ENCODE data around the gene MAPK12.

The MAPK12 gene

DNA sequence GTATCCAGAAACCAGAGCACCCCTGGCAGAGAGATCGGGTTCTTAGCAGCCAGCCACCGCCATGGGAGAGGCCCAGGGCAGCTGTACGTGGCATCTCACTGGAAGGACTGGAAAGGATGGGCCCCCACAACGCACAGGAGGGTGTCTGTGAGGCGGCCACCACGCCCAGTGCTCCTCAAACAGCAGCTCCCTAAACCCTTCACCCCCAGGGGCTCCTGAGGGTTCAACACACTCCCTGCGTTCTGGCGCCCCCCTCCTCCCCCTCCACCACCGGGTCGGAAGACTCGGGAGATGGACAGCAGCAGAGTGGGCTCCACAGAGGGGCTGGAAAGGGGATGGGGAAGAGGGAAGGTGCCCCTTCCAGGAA lies 1.1 kb downstream of the MAPK12 start:
- TF ChIP-seq, protein P1, sequence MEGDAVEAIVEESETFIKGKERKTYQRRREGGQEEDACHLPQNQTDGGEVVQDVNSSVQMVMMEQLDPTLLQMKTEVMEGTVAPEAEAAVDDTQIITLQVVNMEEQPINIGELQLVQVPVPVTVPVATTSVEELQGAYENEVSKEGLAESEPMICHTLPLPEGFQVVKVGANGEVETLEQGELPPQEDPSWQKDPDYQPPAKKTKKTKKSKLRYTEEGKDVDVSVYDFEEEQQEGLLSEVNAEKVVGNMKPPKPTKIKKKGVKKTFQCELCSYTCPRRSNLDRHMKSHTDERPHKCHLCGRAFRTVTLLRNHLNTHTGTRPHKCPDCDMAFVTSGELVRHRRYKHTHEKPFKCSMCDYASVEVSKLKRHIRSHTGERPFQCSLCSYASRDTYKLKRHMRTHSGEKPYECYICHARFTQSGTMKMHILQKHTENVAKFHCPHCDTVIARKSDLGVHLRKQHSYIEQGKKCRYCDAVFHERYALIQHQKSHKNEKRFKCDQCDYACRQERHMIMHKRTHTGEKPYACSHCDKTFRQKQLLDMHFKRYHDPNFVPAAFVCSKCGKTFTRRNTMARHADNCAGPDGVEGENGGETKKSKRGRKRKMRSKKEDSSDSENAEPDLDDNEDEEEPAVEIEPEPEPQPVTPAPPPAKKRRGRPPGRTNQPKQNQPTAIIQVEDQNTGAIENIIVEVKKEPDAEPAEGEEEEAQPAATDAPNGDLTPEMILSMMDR (IDR thresholded peaks at IDR 0.05; ENCODE audit: insufficient read depth, low read depth, low read length, missing control alignments): no peak
- no peak for DNase-seq (ENCODE audit: low read depth)
- H3K4me3 ChIP-seq (ENCODE audit: low read depth, low read length): peak overlapping the region; percentile 80

DNA sequence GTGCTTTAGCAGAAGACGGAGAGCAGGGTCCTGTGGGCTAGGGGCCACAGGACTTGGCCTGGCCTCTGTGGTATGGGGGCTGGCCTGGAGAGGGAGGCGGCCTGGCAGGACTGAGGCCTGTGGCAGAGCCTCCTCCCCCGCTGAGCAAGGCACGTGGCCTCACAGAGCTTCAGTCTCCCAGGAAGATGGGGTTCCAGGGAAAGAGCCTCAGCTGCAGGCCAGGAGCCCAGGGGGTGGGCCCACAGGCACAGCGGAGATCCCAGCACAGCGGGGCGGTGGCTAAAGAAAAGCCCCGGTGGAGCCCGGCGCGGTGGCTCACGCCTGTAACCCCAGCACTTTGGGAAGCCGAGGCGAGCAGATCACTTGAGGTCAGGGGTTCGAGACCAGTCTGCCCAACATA lies 2.2 kb downstream of the MAPK12 start:
- DNase-seq (ENCODE audit: low read depth): no peak
- H3K4me3 ChIP-seq (ENCODE audit: low read depth, low read length): no peak overlapping the region
- TF ChIP-seq, protein P1 (IDR thresholded peaks at IDR 0.05; ENCODE audit: insufficient read depth, low read depth, low read length, missing control alignments): no peak

DNA sequence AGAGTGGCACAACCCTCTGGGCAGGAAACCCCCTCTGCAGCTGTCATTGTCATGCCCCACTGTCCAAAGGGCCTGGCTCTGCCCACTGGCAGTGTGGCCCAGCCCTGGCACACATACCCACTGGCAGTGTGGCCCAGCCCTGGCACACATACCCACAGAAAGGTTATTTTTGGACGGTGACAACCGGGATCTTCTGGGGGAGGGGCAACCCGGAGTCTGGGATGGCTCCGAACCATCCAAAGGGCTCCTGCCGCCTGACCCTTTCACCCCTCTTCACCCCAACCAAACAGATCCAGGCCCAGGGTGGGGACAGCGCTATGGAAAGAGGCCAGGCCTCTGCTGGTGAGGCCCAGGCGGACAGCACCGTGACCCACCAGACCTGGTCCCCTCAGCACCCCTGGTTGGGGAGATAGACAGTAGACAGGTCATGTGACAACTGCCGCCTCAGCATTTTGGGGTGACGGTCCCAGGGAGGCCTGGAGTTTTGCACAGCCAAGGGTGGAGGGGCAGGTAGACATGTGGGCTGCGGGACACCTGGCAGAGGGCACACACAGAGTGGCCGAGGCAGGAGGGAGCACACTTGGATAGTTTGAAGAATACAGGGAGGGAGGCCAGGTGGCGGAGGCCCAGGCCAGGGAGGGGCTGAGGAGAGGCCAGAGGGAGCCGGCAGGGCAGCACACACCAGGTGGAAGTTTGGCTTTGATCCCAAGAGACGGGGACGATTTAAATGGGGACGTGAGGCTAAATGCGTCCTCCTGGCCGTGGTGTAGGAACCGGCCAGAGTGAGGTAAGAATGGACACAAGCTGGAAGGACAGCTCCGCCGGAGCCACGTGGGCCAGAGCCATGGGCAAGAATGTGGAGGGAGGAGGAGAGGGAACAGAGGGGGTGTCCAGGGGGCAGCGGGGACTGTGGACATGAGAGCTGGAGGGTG lies 2.9 kb downstream of the MAPK12 start:
- no peak overlapping the region for H3K4me3 ChIP-seq (ENCODE audit: low read depth, low read length)
- TF ChIP-seq, protein P1 (IDR thresholded peaks at IDR 0.05; ENCODE audit: insufficient read depth, low read depth, low read length, missing control alignments): no peak
- DNase-seq (ENCODE audit: low read depth): no peak

DNA sequence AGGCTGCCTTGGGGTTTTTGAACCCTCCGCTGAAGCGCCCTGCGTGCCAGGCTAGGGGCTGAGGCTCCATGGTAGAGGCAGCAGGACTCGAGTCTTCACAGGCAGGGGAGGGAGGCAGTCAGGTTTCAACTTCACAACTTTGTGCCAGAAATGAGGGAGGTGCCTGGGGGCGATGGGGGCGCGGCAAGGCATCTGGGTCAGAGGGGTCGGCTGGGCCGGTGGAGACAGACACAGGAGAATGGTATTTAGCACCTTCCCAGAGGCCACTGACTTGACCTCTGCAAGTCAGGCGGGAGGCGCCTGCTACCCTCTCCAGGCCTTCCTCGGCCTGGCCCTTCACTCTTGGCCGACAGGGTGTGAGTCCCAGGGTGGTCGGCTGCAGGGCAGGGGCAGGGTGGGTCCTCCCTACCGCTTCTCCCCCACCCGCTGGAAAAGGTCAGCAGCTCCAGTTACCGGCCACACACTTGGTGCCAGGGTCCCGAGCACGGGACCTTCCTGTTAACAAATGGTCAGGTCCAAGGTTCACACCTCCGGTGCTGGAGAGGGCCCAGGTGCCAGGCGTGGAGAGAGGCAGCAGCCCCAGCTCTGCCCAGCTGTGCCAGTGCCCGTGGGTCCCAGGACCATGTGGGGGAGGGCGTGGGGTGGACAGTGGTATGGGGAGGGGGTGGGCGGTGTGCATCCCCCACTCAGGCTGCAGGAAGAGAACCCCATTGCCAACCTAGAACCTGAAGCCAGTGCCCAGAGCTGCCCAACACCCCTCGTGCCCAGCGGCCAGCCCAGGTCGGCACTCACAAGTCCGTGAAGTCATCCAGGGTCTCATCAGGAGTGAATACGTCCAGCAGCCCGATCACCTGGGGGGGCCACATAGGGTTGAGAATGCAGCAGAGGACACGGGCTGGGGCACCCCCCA lies 3.8 kb downstream of the MAPK12 start:
- no peak for DNase-seq (ENCODE audit: low read depth)
- TF ChIP-seq, protein P1 (IDR thresholded peaks at IDR 0.05; ENCODE audit: insufficient read depth, low read depth, low read length, missing control alignments): no peak
- no peak overlapping the region for H3K4me3 ChIP-seq (ENCODE audit: low read depth, low read length)

DNA sequence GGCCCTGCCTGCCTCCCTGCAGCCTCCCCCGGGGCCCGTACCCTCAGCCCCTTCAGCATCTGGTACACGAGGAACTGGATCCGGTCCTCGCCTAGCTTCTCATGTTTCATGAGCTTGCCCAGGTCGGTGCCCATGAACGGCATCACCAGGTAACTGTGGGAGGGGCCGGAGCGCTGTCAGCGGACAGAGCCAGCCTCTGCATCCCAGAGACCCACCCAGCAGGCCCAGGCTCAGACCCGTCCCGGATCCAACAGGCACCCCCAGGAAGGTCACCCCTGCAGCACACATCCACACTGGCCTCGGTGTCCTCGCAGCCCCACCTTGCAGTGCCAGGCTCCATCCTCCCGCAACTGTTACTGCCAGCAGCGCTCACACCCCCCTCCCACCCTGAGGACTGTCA lies 4.4 kb downstream of the MAPK12 start:
- TF ChIP-seq, protein P1 (IDR thresholded peaks at IDR 0.05; ENCODE audit: insufficient read depth, low read depth, low read length, missing control alignments): no peak
- no peak for DNase-seq (ENCODE audit: low read depth)

DNA sequence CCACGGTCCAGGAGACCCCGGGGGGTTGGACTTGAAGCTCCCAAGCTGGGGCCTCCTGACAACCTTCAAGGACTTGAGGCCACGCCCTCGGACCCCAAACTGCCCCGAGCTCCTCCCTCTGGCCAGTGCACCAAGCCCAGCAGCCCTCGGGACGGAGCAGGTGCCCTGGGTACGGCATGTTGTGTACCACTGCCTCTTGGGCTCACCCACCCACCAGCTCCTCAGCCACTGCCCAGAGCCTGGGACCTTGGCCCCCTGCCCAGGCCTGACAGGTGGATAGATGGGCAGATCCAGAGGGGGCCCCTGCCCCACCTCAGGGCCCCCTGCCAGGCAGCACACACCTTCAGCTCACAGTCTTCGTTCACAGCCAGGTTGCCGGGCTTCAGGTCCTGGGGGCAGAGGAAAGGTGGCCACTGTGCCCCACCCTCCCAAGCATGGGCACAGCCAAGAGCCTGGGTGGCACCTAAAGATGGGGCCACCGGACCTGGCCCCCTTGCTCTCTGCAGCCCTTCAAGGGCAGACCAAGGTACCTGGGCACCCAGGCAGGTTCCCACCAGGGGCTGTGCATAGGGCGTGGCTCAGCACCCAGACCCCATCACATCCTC lies 5.1 kb downstream of the MAPK12 start:
- no peak overlapping the region for H3K4me3 ChIP-seq (ENCODE audit: low read depth, low read length)
- no peak for DNase-seq (ENCODE audit: low read depth)
- TF ChIP-seq, protein P1 (IDR thresholded peaks at IDR 0.05; ENCODE audit: insufficient read depth, low read depth, low read length, missing control alignments): no peak

More for the DNA sequence above, 4.4 kb downstream of the MAPK12 start:
- no peak overlapping the region for H3K4me3 ChIP-seq (ENCODE audit: low read depth, low read length)

All from GM12865 (cell line).